H1 (cell line): ENCODE measurements around the gene FAM181A. TPM values are rescaled to one million over a fixed set of nuclear protein-coding genes. Genes with fewer than 3 reads are reported as not detected.

Experiments
- CTCF ChIA-PET: fragments of 300-600 bp; sonication (Branson Sonifier 250); formaldehyde crosslinking; loops from one replicate; lab custom pipeline; 2021; ENCODE audit not compliant: partially characterized antibody; lab: Charles Lee
- POLR2A ChIA-PET: fragments of 300-600 bp; sonication (Branson Sonifier 250); formaldehyde crosslinking; loops from one replicate; lab custom pipeline; 2021; ENCODE audit warnings: inconsistent platforms; ENCODE audit not compliant: partially characterized antibody; lab: Charles Lee
- DNase-seq, 2 experiments: peaks; one replicate each; pipeline versions ENCODE4 v3.0.0 to v3.0.0-alpha.2; 2010 to 2022; ENCODE audit warnings: low spot score in 2 of 2, low read depth in 1 of 2, mixed read lengths in 1 of 2
- FAIRE-seq: peaks from 2 replicates; lab custom pipeline; 2011; peaks lifted over from hg19 to GRCh38; lab: Jason Lieb, UNC
- H2AFZ ChIP-seq: 2 replicates; pipeline ENCODE4 v1.8.1; 2012; ENCODE audit warnings: low read length, inconsistent platforms
- H2AK5ac ChIP-seq: 2 replicates; pipeline ENCODE4 v1.6.1; 2013; ENCODE audit warnings: low read depth, low read length
- H2BK120ac ChIP-seq: replicated peaks from 2 replicates; pipeline ENCODE3; 2013; ENCODE audit warnings: low read depth, low read length, inconsistent platforms
- H2BK12ac ChIP-seq: 2 replicates; pipeline ENCODE4 v1.6.1; 2013; ENCODE audit warnings: low read depth, low read length
- H2BK15ac ChIP-seq: 2 replicates; pipeline ENCODE4 v1.6.1; 2013; ENCODE audit warnings: low read length
- H2BK20ac ChIP-seq: 2 replicates; pipeline ENCODE4 v1.6.1; 2013; ENCODE audit warnings: low read length
- H2BK5ac ChIP-seq: 2 replicates; pipeline ENCODE4 v1.6.1; 2013; ENCODE audit warnings: low read depth, low read length
- H3K14ac ChIP-seq: 2 replicates; pipeline ENCODE4 v1.6.1; 2013; ENCODE audit warnings: inconsistent platforms; ENCODE audit not compliant: insufficient read length
- H3K18ac ChIP-seq: 2 replicates; pipeline ENCODE4 v1.6.1; 2013; ENCODE audit warnings: low read length; ENCODE audit errors: extremely low read depth
- H3K23ac ChIP-seq: 2 replicates; pipeline ENCODE4 v1.6.1; 2013; ENCODE audit warnings: inconsistent platforms; ENCODE audit not compliant: insufficient read length
- H3K23me2 ChIP-seq: 2 replicates; pipeline ENCODE4 v1.6.1; 2013; ENCODE audit warnings: low read depth, low read length
- H3K27ac ChIP-seq: 2 replicates; pipeline ENCODE4 v1.6.1; 2011; ENCODE audit warnings: low read depth, low read length, inconsistent platforms
- H3K27me3 ChIP-seq, 4 experiments: replicated peaks in 1 of 4; 1 replicate in 1 of 4; 2 replicates in 3 of 4; pipeline versions ENCODE4 v1.6.1 to v1.8.1; 2011 to 2013; ENCODE audit warnings: low read length in 3 of 4, mild to moderate bottlenecking in 3 of 4, inconsistent platforms in 2 of 4, mixed read lengths in 2 of 4, moderate library complexity in 1 of 4; ENCODE audit not compliant: control insufficient read depth in 3 of 4, insufficient read depth in 3 of 4; ENCODE audit errors: extremely low read depth in 1 of 4
- H3K36me3 ChIP-seq, 4 experiments: 2 replicates each; pipeline versions ENCODE4 v1.6.1 to v1.8.1; 2011 to 2013; ENCODE audit warnings: mild to moderate bottlenecking in 4 of 4, low read length in 3 of 4, moderate library complexity in 2 of 4, control low read depth in 1 of 4, inconsistent platforms in 1 of 4; ENCODE audit not compliant: insufficient read depth in 4 of 4, control insufficient read depth in 2 of 4
- H3K4ac ChIP-seq: replicated peaks from 2 replicates; pipeline ENCODE3; 2013; ENCODE audit warnings: low read length, low read depth, mixed read lengths, inconsistent platforms; ENCODE audit not compliant: insufficient read length
- H3K4me1 ChIP-seq, 4 experiments: replicated peaks in 1 of 4; 1 replicate in 1 of 4; 2 replicates in 3 of 4; pipeline versions ENCODE4 v1.6.1 to v1.8.1; 2011 to 2013; ENCODE audit warnings: low read length in 3 of 4, inconsistent platforms in 2 of 4, mixed read lengths in 1 of 4; ENCODE audit not compliant: insufficient read depth in 4 of 4, control insufficient read depth in 3 of 4
- H3K4me2 ChIP-seq, 2 experiments: 2 replicates each; pipeline versions ENCODE4 v1.6.1 to v1.8.1; 2011 to 2013; ENCODE audit warnings: low read depth in 2 of 2, low read length in 2 of 2, control low read depth in 1 of 2, inconsistent platforms in 1 of 2, mild to moderate bottlenecking in 1 of 2; ENCODE audit not compliant: insufficient read depth in 1 of 2
- H3K4me3 ChIP-seq, 4 experiments: fragments of 200-600, 300-600 bp in 1 of 4; sonication (generic), shearing (Covaris generic), sonication (Bioruptor Twin) in 1 of 4; 2 replicates each; pipeline versions ENCODE4 v1.5.1 to v1.8.1; 2011 to 2016; ENCODE audit warnings: low read length in 4 of 4, low read depth in 3 of 4, control low read depth in 2 of 4, inconsistent platforms in 2 of 4, mild to moderate bottlenecking in 2 of 4, mixed read lengths in 1 of 4, moderate library complexity in 1 of 4; ENCODE audit not compliant: insufficient read depth in 2 of 4; ENCODE audit errors: extremely low read depth in 1 of 4
- H3K56ac ChIP-seq: replicated peaks from 2 replicates; pipeline ENCODE3; 2013; ENCODE audit warnings: low read depth, mild to moderate bottlenecking, mixed read lengths, low read length, inconsistent platforms; ENCODE audit not compliant: insufficient read length
- H3K79me1 ChIP-seq: 2 replicates; pipeline ENCODE4 v1.6.1; 2013; ENCODE audit warnings: low read depth, low read length, control low read depth
- H3K79me2 ChIP-seq, 2 experiments: 2 replicates each; pipeline versions ENCODE4 v1.6.1 to v1.8.1; 2012 to 2013; ENCODE audit warnings: low read length in 2 of 2, mild to moderate bottlenecking in 2 of 2, inconsistent platforms in 1 of 2; ENCODE audit not compliant: insufficient read depth in 2 of 2, control insufficient read depth in 1 of 2
- H3K9ac ChIP-seq, 4 experiments: replicated peaks in 1 of 4; 1 replicate in 1 of 4; 2 replicates in 3 of 4; pipeline versions ENCODE4 v1.6.1 to v1.8.1; 2011 to 2013; ENCODE audit warnings: low read depth in 3 of 4, low read length in 3 of 4, control low read depth in 2 of 4, mild to moderate bottlenecking in 2 of 4, moderate library complexity in 2 of 4, inconsistent platforms in 1 of 4; ENCODE audit errors: extremely low read depth in 1 of 4
- H3K9me3 ChIP-seq, 2 experiments: 2 replicates each; pipeline versions ENCODE4 v1.6.1 to v1.8.1; 2012 to 2013; ENCODE audit warnings: mild to moderate bottlenecking in 2 of 2, moderate library complexity in 2 of 2, control low read depth in 1 of 2, inconsistent platforms in 1 of 2, low read depth in 1 of 2, low read length in 1 of 2, mixed read lengths in 1 of 2; ENCODE audit not compliant: insufficient read depth in 2 of 2
- H4K20me1 ChIP-seq, 2 experiments: replicated peaks in 1 of 2; 2 replicates each; pipeline versions ENCODE3 to v1.8.1; 2011 to 2013; ENCODE audit warnings: inconsistent platforms in 2 of 2, low read length in 2 of 2, mild to moderate bottlenecking in 1 of 2; ENCODE audit not compliant: insufficient read depth in 2 of 2, control insufficient read depth in 1 of 2
- H4K5ac ChIP-seq: 2 replicates; pipeline ENCODE4 v1.6.1; 2013; ENCODE audit warnings: low read length, low read depth, mixed read lengths, inconsistent platforms; ENCODE audit not compliant: insufficient read length
- H4K8ac ChIP-seq: 2 replicates; pipeline ENCODE4 v1.8.0; 2013; ENCODE audit warnings: mild to moderate bottlenecking, moderate library complexity, low read length, inconsistent platforms; ENCODE audit not compliant: insufficient read depth; ENCODE audit errors: extremely low read depth
- H4K91ac ChIP-seq: replicated peaks from 2 replicates; pipeline ENCODE3; 2013; ENCODE audit warnings: low read length, mixed read lengths, inconsistent platforms; ENCODE audit not compliant: insufficient read length
- GTF2F1 ChIP-seq: IDR thresholded peaks from 2 replicates; pipeline ENCODE4 v1.6.1; 2012; ENCODE audit warnings: low read depth, low read length, improper control_type of control experiment, borderline replicate concordance
- HDAC2 ChIP-seq, 2 experiments: fragments of 300-600 bp in 1 of 2; sonication (generic) in 1 of 2; IDR thresholded peaks; 2 replicates each; pipeline ENCODE4 v1.6.1; 2011 to 2012; ENCODE audit warnings: low read depth in 2 of 2, low read length in 2 of 2, mild to moderate bottlenecking in 2 of 2, moderate library complexity in 2 of 2, borderline replicate concordance in 1 of 2, inconsistent platforms in 1 of 2
- MAX ChIP-seq: IDR thresholded peaks from 2 replicates; pipeline ENCODE4 v1.6.1; 2012; ENCODE audit warnings: inconsistent platforms
- TEAD4 ChIP-seq: IDR thresholded peaks from 2 replicates; pipeline ENCODE4 v1.6.1; 2012; ENCODE audit warnings: low read depth, low read length, inconsistent platforms, mixed read lengths
- WGBS, 2 experiments: shearing (Covaris generic) in 1 of 2; methylation state at CpG; one replicate each; pipeline versions ENCODE4 v1.1.6 to v1.1.7; 2013 to 2015; ENCODE audit warnings: low lambda C conversion rate in 2 of 2, mixed read lengths in 2 of 2, inconsistent platforms in 1 of 2, low coverage in 1 of 2, missing lambda C conversion rate in 1 of 2; ENCODE audit not compliant: insufficient replicate concordance in 2 of 2, insufficient coverage in 1 of 2, insufficient read length in 1 of 2; ENCODE audit errors: extremely low coverage in 1 of 2, missing lambda C conversion rate in 1 of 2; 5-methylcytosine and 5-hydroxymethylcytosine counted together
- polyA plus RNA-seq, 7 experiments: library from polyadenylated mRNA; depleted of rRNA in 3 of 7; stranded (reverse) in 5 of 7; unstranded in 2 of 7; fragments of >200 nt in 5 of 7; fragments of 200-250 nt in 2 of 7; gene quantifications; 1 replicate in 5 of 7; 2 replicates in 1 of 7; 4 replicates in 1 of 7; pipeline versions ENCODE4 v1.2.1 to v1.2.3, GENCODE V29; 2011 to 2013; ENCODE audit warnings: missing spikeins in 2 of 7, mixed read lengths in 2 of 7
- total RNA-seq: library from RNA; stranded (reverse); fragmentation: NEBNext Ultra II Directional; extraction: Animal tissue kit (Norgen Biotek cat#: 25700); gene quantifications from 2 replicates; pipeline ENCODE4 v1.2.1, GENCODE V29; 2021

The FAM181A gene
- total and polyA plus RNA-seq, 2 of the 8 experiments (the other 6 are each of a cell fraction or from before 2014, with no cell fraction given) = not detected

GRCh38 chr14:93897476-93897845, 29.7 kb upstream of the FAM181A start:
- DNase-seq (no peak), FAIRE-seq (no peak)
- TF ChIP-seq GTF2F1 (no peak), MAX (no peak), HDAC2 (IDR thresholded peaks at IDR 0.05; ENCODE audit: borderline replicate concordance in 1 of 2, low read depth in 2 of 2, low read length in 2 of 2) (no peak), TEAD4 (no peak)
- H3K79me1 ChIP-seq = no peaks in the 10 kb centered on the region
- no peak overlapping the region for H3K4me3 ChIP-seq
- H2BK15ac ChIP-seq = no peak overlapping the region
- no peak overlapping the region for H3K14ac ChIP-seq
- H3K9ac ChIP-seq = no peak overlapping the region
- no peak overlapping the region for H2BK5ac ChIP-seq
- H3K23ac ChIP-seq = no peak overlapping the region
- H4K91ac ChIP-seq = no peak overlapping the region
- H2BK20ac ChIP-seq = no peak overlapping the region
- no peak overlapping the region for H4K5ac ChIP-seq
- H2AFZ ChIP-seq = no peak overlapping the region
- H4K8ac ChIP-seq = no peak overlapping the region
- H3K79me2 ChIP-seq = no peaks in the 10 kb centered on the region
- POLR2A ChIA-PET = no interaction called here
- no peaks in the 10 kb centered on the region for H3K9me3 ChIP-seq
- H3K4me2 ChIP-seq = no peak overlapping the region
- H4K20me1 ChIP-seq = no peaks in the 10 kb centered on the region
- H3K4me1 ChIP-seq = peaks cover 4 to 16% (median 7%) of the 10 kb centered on the region in 4 experiments; a peak in 6 of 7 replicates
- H2AK5ac ChIP-seq = no peak overlapping the region
- CTCF ChIA-PET = interaction anchor here (0.9 to 12.9 kb wide), 13 partner anchors 8 to 249 kb away, joined by 3 to 149 read pairs (median 4); no protein-coding TSS in a partner anchor
- H3K27ac ChIP-seq = no peak overlapping the region
- no peaks in the 10 kb centered on the region; the same call in 1 of the 2 replicates for H3K23me2 ChIP-seq
- no peaks in the 10 kb centered on the region for H3K36me3 ChIP-seq
- no peaks in the 10 kb centered on the region for H3K27me3 ChIP-seq
- WGBS, 2 experiments = 90% methylated on average over 5 of the region's 5 CpGs; no CpG with 5 or more reads in 1 of the 2 experiments
- no peak overlapping the region for H3K18ac ChIP-seq
- no peak overlapping the region for H2BK120ac ChIP-seq
- H2BK12ac ChIP-seq = no peak overlapping the region
- H3K56ac ChIP-seq = no peak overlapping the region
- no peak overlapping the region for H3K4ac ChIP-seq
